AG08396 (cell line): ENCODE measurements around the gene CNTN1.

ENCODE experiments used
- DNase-seq: peaks from one replicate; pipeline ENCODE4 v3.0.0; 2012; ENCODE audit warnings: low spot score, mixed read lengths

Gene CNTN1

DNA sequence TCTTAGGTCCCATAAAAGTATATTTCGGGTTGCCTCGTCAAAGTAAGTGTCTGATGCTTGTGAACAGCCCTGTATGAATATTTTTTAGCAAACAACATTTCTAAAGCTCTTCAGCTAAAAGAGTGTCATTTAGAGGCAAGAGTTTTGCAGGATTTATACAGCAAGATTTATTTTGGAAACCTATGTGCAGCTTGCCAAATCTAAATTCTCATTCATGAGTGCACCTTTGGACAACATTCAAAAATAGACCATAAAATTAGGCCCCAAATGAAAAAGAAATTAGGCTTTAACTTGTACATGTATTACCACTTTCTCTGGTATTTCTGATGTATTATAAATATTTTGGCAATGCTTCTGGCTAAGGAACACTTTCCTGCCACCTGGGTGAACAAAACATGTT, 271.5 kb downstream of the CNTN1 start:
- DNase-seq, result no peak

DNA sequence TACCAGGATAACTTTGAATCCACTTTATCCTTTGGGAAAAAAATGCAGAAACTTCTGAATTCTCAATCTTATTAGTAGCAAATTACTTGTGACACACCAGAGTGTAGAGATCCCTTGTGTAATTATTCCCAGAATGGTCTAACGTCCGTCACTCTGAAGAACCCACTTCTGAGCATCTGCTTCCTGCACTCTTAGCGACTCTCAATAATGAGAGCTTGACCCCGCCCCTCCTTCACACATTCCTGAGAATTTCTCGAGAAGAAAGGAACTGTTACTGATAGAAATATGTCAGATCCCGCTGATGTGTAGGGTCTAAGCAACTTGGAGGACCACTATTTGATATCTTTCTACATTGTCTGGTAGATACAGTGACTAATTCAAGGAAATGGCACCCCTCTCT, 277.6 kb downstream of the CNTN1 start:
- DNase-seq, result no peak

DNA sequence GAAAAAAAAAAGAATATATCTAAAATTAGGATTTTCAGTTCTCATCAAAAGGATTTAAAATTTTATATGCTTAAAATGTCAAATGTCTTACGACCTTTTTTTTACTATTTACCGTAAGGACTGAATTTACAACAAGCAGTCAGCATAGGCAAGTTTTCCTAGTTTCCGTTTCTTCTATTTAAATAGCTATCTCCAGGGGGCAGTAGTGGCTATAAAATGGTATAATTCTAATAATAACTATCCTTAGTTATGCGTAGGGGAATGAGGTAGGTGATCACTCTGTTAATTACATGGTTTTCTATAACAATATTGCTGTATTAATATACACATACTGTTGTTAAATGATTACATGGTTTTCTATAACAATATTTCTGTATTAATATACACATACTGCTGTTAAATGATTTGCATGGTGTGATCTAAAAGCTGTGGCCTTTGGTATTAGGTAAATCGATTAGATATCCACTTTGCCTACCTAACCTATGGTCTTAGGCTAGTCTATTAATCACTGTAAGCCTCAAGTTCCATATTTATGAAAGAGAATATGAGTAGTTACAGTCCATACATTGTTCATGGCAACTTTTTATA, 278.2 kb downstream of the CNTN1 start:
- DNase-seq, result no peak

DNA sequence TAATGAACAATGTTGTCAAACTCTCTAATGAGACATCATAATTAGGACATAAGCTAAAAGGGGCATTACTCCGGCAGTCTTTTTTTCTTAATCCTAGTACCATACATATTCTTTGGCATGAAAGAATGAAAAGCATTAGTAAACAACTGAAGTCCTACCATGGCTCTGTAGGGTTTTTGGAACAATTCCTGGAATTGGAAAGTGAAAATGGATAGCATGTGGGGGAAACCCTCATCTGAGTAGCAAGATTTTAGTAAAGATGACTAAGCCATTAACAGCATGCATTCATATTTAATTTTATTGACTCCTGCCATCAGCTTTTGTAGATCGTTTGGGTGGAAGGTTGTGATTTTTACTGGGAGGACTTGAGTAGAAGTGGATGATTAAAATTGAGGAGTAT, 279.7 kb downstream of the CNTN1 start:
- no peak for DNase-seq

DNA sequence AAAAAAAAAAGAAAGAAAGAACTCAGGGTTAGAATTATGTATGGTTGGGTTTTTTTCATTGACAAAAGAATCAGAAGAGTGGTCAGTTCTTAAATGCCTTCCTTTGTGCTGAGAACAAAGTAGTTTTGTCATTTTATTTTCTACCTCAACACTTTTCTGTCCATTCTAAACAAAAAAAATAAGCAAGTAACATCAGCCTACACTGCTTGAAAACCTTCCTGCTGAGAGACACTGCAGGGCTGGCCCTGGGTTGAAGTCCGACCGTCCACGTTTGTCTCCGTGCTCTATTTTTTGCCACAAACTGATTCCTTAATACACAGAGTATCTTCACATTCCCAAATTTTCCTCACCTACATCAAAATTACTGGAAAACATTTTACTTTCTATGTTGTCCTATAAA, 284.3 kb downstream of the CNTN1 start:
- DNase-seq, result no peak

DNA sequence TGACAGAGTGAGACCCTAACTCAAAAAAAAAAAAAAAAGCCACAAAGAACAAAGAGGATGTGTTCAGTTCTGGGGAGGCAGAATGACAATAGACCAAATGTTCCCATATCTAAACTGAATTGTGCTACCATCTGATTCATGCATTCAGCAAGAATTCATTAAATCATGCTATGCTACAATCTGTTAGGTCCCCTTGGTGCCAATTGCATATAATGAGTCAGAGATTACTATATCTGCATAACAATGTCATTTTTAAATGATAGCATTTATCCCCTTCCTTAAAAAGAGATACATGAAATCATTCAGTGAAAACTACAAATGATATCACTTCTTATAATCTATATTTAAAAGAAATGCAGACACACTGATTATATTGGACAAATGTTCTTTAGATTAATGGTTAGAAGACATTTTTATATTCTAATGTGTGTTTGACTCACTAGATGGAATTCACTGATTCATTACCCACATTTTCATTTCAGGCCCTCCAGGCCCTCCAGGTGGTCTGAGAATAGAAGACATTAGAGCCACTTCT, 288.3 kb downstream of the CNTN1 start:
- no peak for DNase-seq

DNA sequence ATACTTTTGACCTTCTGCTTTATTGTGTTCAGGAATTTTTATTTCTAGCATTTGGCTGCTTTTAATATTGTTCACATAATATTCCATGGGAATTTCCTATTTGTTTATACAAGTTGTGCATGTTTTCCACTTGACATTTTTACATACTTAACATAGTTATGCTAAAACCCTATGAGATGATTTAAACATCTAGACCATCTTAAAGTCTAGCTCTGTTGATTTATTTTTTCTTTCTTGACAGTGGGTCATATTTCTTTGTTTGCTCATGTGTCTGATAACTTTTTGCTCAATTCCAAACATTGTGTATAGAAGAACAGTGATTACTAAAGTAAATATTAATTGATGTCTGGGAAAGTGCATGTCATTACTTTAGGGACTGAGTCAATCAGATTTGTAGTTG, 293.8 kb downstream of the CNTN1 start:
- DNase-seq, result no peak

DNA sequence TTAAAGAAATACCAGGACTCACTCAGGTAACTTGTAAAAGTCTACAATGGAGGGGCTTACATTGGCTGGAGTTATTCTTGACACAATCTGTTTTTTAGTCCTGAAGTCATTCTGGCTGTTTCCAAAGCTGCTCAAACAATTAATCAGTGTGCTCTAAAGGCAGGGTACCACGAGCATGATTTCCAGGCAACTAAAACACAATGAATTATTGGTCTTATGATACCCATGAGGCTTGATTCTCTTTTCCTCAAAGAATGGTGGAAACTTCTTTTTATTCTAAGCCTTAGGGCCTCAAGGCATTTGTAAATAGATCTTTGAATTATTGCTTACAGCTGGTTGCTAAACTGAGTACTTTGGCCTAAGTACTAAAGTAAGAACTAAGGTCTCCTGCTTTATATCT, 296.1 kb downstream of the CNTN1 start:
- no peak for DNase-seq

DNA sequence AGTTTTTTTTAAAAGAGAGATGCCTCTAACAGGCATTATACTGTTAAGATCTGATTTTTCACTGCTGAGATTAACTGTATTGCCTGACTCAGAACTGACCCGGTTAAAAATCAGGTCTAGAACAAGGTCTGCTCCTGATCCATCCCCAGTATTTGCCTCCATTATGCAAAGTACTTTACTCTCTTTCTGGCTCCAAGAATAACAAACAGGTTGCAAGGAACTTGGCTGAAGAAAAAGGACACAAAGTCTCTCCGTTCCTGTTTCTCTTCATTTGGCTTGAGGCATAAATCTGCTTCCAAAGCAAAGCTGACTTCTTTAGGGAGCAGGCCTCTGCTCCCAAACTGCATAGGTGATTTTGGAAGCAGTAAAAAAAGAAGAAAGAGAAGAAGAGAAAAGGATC, 296.6 kb downstream of the CNTN1 start:
- no peak for DNase-seq

DNA sequence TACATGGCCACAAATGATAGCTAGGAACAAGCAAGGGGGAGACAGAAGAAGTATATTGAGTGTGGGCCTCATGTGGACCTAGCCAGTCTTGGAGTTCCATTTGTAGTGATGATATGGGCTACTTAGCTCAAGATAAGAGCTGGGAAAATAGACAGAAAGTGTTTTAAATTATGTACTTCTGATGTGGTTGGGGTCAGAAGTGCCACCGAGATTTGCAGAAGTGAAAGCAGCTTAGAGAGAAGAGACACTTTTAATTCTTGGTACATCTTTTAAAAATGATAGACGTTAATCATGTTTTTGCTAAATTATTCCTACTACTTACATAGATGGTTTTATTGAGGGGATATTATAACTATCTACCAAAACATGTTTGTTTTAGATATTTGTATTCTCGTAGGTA, 297.5 kb downstream of the CNTN1 start:
- DNase-seq, result no peak

DNA sequence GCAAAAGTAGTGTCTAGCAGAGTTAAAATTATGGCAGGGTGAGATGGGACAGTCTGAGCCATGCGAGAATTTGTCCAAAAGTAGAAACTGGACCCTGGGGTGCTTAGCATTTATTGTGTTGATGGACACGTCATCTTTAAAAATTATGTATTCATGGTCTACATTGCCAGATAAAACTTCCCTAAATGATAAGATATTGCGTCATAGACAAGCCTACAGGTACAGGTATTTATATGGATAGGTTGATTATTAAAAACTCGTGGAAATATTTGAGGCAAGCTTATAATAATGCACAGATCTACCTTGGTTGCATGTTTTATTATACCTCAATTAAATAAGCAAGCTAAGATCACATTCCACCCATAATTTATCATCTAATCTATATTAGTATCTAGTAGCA, 299.9 kb downstream of the CNTN1 start:
- DNase-seq, result no peak

DNA sequence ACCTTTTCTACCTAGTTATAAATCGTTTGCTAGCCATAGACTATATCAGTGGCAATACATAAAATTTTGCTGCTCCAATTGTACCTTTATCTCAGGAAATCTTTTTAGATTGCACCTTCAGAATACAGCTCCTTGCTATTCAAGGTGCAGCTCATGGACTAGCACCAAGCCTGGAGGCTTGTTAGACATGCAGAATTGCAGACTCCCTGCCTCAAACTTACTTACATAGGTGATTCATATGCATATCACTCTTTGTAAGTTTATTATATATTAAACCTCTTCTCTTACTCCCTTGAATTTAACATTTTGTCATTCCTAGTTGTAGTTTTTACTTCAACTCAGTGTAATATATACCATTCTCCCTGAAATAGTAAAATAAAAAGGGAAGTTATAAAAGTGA, 300.4 kb downstream of the CNTN1 start:
- DNase-seq, result no peak

DNA sequence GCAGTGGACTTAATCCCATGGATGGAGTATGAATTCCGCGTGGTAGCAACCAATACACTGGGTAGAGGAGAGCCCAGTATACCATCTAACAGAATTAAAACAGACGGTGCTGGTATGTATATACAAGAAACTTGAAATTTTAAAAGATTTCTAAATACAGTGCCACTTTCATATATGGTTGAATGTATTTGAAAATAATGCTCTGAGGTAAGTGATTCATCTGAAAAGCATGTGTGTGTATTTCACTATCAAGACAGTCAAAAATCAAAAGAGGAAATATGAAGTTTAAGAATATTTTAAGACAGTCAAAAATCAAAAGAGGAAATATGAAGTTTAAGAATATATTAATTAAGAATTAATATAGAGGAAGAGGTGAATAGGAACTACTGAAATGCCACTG, 300.9 kb downstream of the CNTN1 start:
- DNase-seq, result no peak

DNA sequence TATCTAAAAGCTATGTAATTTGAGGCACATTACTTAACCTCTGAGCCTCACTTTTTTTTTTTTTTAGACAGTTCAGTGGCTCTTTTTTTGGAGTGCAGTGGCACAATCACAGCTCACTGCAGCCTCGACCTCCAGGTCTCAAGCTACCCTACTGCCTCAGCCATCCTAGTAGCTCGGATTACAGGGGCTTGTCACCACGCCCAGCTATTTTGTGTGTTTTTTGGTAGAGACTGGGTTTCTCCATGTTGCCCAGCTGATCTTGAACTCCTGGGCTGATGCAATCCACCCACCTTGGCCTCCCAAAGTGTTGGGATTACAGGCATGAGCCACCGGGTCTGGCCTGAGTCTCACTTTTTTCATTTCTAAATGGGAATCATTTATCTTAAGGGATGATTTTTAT, 303.9 kb downstream of the CNTN1 start:
- DNase-seq, result no peak

DNA sequence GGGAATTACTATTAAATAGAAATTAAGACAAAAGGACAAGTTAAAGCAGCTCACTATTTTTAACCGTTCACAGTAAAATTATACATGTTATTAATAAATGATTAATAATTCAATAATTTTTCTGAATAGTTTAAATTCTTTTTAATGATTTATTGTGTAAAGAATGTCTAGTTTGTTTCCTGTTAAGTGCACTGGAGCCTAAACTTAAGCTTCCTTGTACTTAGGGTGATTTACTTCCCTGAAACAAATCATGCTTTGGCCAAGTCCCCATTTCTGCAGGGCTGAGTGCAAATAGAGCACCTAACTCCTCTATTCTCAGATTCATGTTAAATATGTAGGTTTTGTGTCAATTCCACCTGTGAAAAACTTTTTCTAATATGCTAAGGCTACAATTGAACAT, 307.0 kb downstream of the CNTN1 start:
- no peak for DNase-seq

DNA sequence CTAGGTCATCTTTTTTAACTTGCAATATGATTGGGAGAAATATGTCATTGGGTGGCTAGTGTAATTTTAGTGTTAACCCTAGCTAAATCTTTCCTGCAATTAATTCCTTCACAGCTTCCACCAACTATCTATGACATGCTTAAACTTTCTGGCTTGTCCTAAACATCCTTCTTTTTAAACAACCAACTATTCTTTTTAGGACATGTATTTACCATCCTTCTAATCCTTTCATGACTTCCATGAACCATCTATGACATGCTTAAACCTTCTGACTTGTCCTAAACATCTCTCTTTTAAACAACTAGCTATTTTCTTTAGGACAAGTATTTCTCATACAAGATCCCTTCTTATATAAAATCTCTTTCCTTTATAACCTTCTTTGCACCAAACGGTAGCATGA, 316.2 kb downstream of the CNTN1 start:
- DNase-seq, result no peak

DNA sequence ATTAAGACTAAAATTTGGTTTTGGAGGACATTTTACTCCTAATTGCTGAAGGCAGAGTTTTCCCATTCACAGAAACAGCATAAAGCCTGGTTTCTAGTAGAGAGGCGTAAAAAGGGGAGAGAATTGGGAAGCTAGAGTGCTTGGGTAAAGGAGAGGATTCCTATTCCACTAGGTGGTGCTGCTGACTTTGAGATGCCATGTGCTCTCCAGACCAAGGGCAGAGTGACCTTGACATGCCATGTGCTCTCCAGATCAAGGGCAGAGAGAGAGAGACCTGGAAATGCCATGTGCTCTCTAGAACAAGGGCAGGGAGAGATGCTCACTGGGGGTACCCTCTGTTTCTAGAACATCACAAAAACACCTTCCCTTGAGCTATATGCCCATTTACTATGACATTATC, 319.7 kb downstream of the CNTN1 start:
- DNase-seq, result no peak

DNA sequence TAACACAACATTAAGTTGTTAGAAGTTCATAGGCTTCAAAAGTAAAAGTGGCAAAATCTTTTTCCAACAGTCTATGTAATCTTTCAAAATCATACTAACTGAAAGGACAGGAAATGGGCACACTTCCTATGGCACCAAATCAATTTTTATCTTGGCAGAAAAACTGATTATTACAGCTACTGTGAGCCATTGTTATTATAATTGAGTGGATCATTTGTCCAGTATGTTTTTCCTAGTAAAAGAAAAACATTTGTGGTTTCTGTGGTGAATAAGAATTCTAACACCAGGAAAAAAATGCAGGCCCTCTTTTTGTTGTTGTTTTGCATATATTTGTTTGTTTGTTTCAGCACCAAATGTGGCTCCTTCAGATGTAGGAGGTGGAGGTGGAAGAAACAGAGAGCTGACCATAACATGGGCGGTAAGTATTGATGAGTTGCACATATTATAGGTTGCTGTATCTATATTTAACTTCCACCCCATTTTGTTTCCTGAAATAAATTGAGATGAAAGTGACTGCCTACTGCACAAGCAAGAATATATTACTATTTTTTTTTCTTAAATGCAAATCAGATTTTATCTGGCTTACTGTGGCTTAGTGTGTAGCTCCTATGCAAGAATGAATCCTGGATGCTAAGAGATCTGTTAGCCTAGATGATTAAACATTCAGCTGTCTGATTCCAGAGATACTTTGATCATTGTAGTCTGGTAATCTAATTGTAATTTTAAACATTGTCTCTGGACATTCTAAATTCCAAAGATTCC, 321.8 kb downstream of the CNTN1 start:
- DNase-seq, result no peak

DNA sequence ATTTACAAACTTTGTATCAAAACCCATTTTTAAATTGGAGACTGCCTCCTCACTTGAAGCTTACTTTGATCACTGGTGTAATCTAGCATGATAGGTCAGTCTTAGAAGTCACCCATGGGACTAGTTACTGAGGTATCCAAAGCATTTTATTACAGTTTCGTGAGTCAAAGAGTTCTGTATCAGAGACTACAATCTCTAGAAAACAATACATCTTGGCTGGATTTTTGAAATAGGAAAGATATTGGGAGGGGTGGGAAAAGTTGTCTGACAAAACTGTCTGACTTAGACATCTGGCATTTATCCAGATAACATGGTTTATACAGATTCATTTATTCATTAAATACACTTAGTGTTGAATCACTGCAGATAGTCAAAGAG, 322.4 kb downstream of the CNTN1 start:
- DNase-seq, result no peak

DNA sequence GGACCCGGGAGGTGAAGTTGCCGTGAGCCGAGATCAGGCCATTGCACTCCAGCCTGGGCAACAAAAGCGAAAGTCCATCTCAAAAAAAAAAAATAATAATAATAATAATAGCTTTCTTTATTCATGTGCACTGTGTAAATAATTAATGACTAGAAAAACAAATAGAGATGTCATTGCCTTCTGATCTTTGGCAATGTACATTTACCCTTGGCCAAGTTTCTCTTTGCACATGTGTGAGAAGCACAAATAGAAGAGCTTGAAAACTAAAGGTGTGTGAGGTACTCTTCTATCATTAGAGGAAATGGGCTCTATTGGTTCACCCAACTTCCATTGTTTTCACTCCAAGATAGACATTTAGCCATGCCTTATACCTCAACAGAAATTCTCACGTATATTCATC, 325.8 kb downstream of the CNTN1 start:
- DNase-seq, result no peak

DNA sequence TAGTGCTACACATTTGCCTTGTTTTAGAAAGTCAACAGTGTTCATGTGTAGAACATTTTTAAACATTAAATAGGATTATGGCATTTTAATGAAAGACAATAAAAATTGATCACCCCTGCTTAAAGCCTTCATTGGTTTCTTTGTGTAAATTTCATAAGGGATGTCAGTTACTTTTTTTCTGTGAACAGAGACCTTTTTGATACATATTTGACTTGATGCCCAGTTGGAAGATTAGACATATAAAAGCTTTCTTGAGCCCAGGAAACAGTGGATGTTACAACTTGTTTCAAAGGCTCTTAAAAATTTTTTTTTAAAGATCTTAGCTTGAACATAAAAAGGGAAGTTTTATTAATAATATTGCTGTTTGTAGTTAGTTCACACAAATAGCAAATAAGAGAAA, 327.2 kb downstream of the CNTN1 start:
- no peak for DNase-seq

DNA sequence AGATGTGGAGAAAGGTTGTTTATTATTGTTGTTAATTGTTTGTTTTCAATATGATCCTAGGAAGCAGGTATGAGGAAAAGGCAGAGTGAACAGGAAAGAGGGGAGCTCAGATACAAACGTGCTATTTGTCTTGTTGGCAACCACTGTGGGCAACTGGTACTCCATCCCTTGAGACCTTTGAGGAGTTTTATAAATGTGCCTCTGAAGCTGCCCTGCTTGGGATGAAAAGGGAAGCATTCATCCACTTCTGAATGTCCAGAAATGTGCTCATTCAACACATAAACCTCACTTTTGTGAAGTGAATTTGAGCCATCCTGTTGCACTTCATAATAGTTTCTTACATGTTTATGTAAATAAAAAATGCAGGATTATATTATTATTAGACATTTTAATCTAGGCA, 331.6 kb downstream of the CNTN1 start:
- no peak for DNase-seq

DNA sequence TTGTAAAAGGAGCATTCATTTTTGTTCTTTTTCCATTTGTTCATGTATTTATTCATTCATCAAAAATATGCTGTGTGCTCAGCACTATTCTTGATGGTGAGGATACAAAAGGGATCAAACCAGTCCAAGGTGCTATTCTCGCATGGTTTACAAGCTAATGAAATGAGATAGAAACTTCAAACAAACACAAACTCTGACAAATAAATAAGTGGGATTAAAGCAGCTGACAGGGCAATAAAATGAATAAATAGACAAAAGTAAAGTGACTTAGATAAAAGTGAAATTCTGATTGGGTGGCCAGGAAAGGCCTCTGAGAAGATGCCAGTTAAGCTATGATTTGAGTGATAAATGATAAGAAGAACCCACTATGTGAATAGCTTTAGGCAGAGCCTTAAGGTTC, 333.9 kb downstream of the CNTN1 start:
- no peak for DNase-seq

DNA sequence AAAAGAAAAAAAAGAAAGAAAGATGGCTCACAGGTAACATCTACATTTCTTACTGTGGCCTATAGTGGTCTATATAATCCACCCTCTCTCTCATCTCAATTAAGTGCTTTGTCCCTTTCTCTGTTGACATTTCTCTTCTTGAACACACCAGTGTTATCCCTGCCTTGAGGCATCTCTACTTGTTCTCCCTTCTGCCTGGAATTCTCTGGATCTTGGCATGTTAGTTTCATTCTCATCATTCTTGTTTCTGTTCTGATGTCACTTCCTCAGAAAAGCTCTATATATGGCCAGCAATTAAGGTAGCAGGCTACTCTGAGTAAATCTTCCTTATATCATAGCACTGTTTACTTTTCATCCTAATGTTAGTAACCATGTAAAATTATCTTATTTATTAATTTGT, 340.1 kb downstream of the CNTN1 start:
- DNase-seq, result no peak
